ENCODE measurements around the gene GRB10. TPM values are rescaled to one million over a fixed set of nuclear protein-coding genes. Genes with fewer than 3 reads are reported as not detected.

The GRB10 gene
- total and polyA plus RNA-seq, 4 experiments from 2014 or later: 0.83 to 7.7 (median 5.0) TPM

- H3K36me3 Mint-ChIP-seq: no peaks in the 10 kb centered on the region
- no peaks in the 10 kb centered on the region for H3K36me3 ChIP-seq (ENCODE audit: insufficient read depth, low read length)
- ChIA-PET CTCF (ENCODE audit: partially characterized antibody) (no interaction called here), POLR2A (ENCODE audit: partially characterized antibody) (no interaction called here)
- peaks cover 5 to 10% (median 7%) of the 10 kb centered on the region in 4 donors for H3K4me1 Mint-ChIP-seq
- H3K9me3 ChIP-seq (ENCODE audit: control insufficient read depth in 1 of 2, low read length in 2 of 2): no peaks in the 10 kb centered on the region
- no peak overlapping the region for H3K27ac ChIP-seq (ENCODE audit: low read depth, low read length)
- H3K4me1 ChIP-seq (ENCODE audit: insufficient read depth, low read length): no peaks in the 10 kb centered on the region
- no peaks in the 10 kb centered on the region for H3K9me3 Mint-ChIP-seq
- no peak overlapping the region for H3K4me3 Mint-ChIP-seq
- intact Hi-C loops (cut with micrococcal nuclease): no loop called here
- H3K27ac Mint-ChIP-seq: peak overlapping the region in 1 of 7 donors; percentile 44
- H3K27me3 Mint-ChIP-seq: no peaks in the 10 kb centered on the region
- no peaks in the 10 kb centered on the region for H3K27me3 ChIP-seq (ENCODE audit: insufficient read depth, low read length)
- no peak overlapping the region for H3K4me3 ChIP-seq (ENCODE audit: low read length in 2 of 2)
- no peak for DNase-seq
These were observed 134.0 kb downstream of the GRB10 start for GRCh38 chr7:50648570-50649169.

- Histone ChIP-seq H3K27me3 (ENCODE audit: insufficient read depth, low read length) (no peaks in the 10 kb centered on the region), H3K9me3 (ENCODE audit: control insufficient read depth in 1 of 2, low read length in 2 of 2) (no peaks in the 10 kb centered on the region), H3K4me1 (ENCODE audit: insufficient read depth, low read length) (no peaks in the 10 kb centered on the region), H3K36me3 (ENCODE audit: insufficient read depth, low read length) (no peaks in the 10 kb centered on the region), H3K4me3 (ENCODE audit: low read length in 2 of 2) (no peak overlapping the region), H3K27ac (ENCODE audit: low read depth, low read length) (no peak overlapping the region)
- H3K4me3 Mint-ChIP-seq: no peak overlapping the region
- intact Hi-C loops (cut with micrococcal nuclease): no loop called here
- H3K27ac Mint-ChIP-seq: peak overlapping the region in 1 of 7 donors; percentile 48
- H3K9me3 Mint-ChIP-seq: no peaks in the 10 kb centered on the region
- H3K36me3 Mint-ChIP-seq: peaks cover 0 to under 1% of the 10 kb centered on the region in 2 donors
- peaks cover 5 to 10% (median 7%) of the 10 kb centered on the region in 4 donors for H3K4me1 Mint-ChIP-seq
- POLR2A ChIA-PET (ENCODE audit: partially characterized antibody): no interaction called here
- DNase-seq: no peak
- no peaks in the 10 kb centered on the region for H3K27me3 Mint-ChIP-seq
- CTCF ChIA-PET (ENCODE audit: partially characterized antibody): no interaction called here
These were observed 134.6 kb downstream of the GRB10 start for GRCh38 chr7:50648076-50648475.

DNA sequence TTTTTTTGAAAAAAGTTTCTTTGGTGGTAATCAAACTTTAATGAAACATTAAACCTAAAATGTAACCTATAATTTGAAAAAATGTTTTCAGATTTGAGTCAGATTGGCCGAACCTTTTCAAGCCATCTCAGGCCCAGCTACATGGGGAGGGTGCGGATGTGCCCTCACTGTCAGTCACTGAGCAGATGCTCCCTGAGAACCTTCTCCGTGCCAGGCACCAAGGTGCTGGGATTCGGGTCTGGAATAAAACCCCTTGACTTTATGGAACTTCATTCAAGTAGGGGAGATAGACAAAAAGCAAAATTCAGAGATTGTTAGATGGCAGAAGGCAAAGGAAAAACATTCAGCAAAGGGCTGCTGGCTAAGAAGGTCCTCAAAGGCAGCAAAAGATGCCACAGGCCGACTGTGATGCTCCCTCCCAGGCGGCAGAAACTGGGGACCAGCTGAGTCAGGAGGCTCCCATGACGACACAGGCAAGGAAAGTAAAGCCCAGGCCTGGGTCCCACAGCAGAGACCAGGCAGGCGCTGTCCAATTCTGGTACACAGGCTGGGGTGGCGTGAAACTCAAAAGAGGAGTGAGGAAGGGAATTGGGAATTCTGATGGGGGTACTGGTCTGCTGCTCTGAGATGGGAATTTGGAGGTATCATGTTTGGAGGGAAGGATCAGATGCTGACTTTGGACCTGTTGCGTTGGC, 135.3 kb downstream of the GRB10 start:
- Mint-ChIP-seq H3K9me3 (no peaks in the 10 kb centered on the region), H3K27me3 (no peaks in the 10 kb centered on the region), H3K4me3 (no peak overlapping the region), H3K27ac (peak overlapping the region in 1 of 7 donors; percentile 48), H3K36me3 (peaks cover 0 to 4% of the 10 kb centered on the region in 2 donors), H3K4me1 (peaks cover 5 to 10% (median 7%) of the 10 kb centered on the region in 4 donors)
- POLR2A ChIA-PET (ENCODE audit: partially characterized antibody): no interaction called here
- CTCF ChIA-PET (ENCODE audit: partially characterized antibody): interaction anchor here (3.9 kb wide), 1 partner anchor 15 kb away, joined by 28 read pairs; no protein-coding TSS in a partner anchor
- H3K27me3 ChIP-seq (ENCODE audit: insufficient read depth, low read length): no peaks in the 10 kb centered on the region
- H3K27ac ChIP-seq (ENCODE audit: low read depth, low read length): no peak overlapping the region
- no peak overlapping the region for H3K4me3 ChIP-seq (ENCODE audit: low read length in 2 of 2)
- no peaks in the 10 kb centered on the region for H3K36me3 ChIP-seq (ENCODE audit: insufficient read depth, low read length)
- no peaks in the 10 kb centered on the region for H3K9me3 ChIP-seq (ENCODE audit: control insufficient read depth in 1 of 2, low read length in 2 of 2)
- intact Hi-C loops (cut with micrococcal nuclease): no loop called here
- H3K4me1 ChIP-seq (ENCODE audit: insufficient read depth, low read length): no peaks in the 10 kb centered on the region
- DNase-seq: no peak

GRCh38 chr7:50646069-50646468, 136.6 kb downstream of the GRB10 start:
- H3K27me3 Mint-ChIP-seq: no peaks in the 10 kb centered on the region
- DNase-seq: no peak
- ChIA-PET CTCF (ENCODE audit: partially characterized antibody) (interaction anchor here (1.0 to 3.9 kb wide), 2 partner anchors 14 to 15 kb away, joined by 4 to 28 read pairs; no protein-coding TSS in a partner anchor), POLR2A (ENCODE audit: partially characterized antibody) (no interaction called here)
- peaks cover 0 to 5% of the 10 kb centered on the region in 2 donors for H3K36me3 Mint-ChIP-seq
- H3K9me3 Mint-ChIP-seq: no peaks in the 10 kb centered on the region
- H3K36me3 ChIP-seq (ENCODE audit: insufficient read depth, low read length): no peaks in the 10 kb centered on the region
- H3K9me3 ChIP-seq (ENCODE audit: control insufficient read depth in 1 of 2, low read length in 2 of 2): no peaks in the 10 kb centered on the region
- no peaks in the 10 kb centered on the region for H3K4me1 ChIP-seq (ENCODE audit: insufficient read depth, low read length)
- peak overlapping the region in 2 of 7 donors; percentile 14 to 24 for H3K27ac Mint-ChIP-seq
- intact Hi-C loops (cut with micrococcal nuclease): no loop called here
- peaks cover 5 to 10% (median 7%) of the 10 kb centered on the region in 4 donors for H3K4me1 Mint-ChIP-seq
- no peak overlapping the region for H3K4me3 Mint-ChIP-seq
- H3K27me3 ChIP-seq (ENCODE audit: insufficient read depth, low read length): no peaks in the 10 kb centered on the region
- no peak overlapping the region for H3K27ac ChIP-seq (ENCODE audit: low read depth, low read length)
- H3K4me3 ChIP-seq (ENCODE audit: low read length in 2 of 2): no peak overlapping the region

DNA sequence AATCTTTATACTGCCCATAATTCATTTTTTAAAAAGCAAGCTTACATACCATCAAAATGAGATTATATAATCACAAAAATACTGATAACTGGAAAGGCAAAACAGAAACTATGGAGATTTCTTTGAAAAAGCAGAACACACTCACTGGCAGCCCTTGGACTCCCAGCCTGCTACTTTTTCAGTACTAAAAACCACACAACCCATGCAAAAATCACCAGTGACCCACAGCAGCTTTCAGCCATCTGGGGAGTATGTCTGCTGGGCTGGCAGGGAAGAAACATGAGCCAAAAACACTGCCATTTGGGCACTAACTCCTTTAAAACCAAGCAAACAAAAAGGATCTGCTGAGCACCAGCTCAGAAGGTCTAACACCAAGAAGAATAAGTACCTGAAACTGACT, 137.5 kb downstream of the GRB10 start:
- Mint-ChIP-seq H3K36me3 (peaks cover 0 to 11% of the 10 kb centered on the region in 2 donors), H3K4me1 (peaks cover 5 to 10% (median 7%) of the 10 kb centered on the region in 4 donors), H3K27ac (no peak overlapping the region), H3K9me3 (peaks cover 0 to 1% (median 0%) of the 10 kb centered on the region in 8 donors), H3K27me3 (no peaks in the 10 kb centered on the region), H3K4me3 (no peak overlapping the region)
- POLR2A ChIA-PET (ENCODE audit: partially characterized antibody): no interaction called here
- no peak for DNase-seq
- Histone ChIP-seq H3K4me3 (ENCODE audit: low read length in 2 of 2) (no peak overlapping the region), H3K36me3 (ENCODE audit: insufficient read depth, low read length) (no peaks in the 10 kb centered on the region), H3K27me3 (ENCODE audit: insufficient read depth, low read length) (no peaks in the 10 kb centered on the region), H3K27ac (ENCODE audit: low read depth, low read length) (no peak overlapping the region), H3K9me3 (ENCODE audit: control insufficient read depth in 1 of 2, low read length in 2 of 2) (no peaks in the 10 kb centered on the region), H3K4me1 (ENCODE audit: insufficient read depth, low read length) (no peaks in the 10 kb centered on the region)
- intact Hi-C loops (cut with micrococcal nuclease): no loop called here
- CTCF ChIA-PET (ENCODE audit: partially characterized antibody): interaction anchor here (0.8 to 3.9 kb wide), 2 partner anchors 8 to 13 kb away, joined by 3 to 28 read pairs; no protein-coding TSS in a partner anchor

DNA sequence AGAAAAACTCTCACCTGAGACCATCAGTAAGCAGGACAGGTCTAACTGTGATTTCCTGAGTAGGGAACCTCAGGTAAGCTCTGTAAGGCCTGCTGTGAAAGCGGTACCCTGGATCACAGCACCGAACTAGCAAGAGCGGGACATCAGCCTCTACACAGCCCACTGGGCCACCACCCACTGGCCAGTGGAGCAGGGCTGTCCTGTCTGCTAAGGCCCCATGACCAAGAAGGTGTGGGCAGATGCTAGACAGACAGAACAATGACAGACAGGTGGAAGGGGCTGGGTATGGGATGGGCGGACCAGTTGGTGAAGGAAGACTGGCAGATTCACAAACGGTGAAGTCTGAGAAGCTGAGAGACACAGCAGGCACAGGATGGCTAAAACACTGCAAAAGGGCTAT, 138.1 kb downstream of the GRB10 start:
- Histone ChIP-seq H3K4me1 (ENCODE audit: insufficient read depth, low read length) (no peaks in the 10 kb centered on the region), H3K27ac (ENCODE audit: low read depth, low read length) (no peak overlapping the region), H3K9me3 (ENCODE audit: control insufficient read depth in 1 of 2, low read length in 2 of 2) (no peaks in the 10 kb centered on the region), H3K27me3 (ENCODE audit: insufficient read depth, low read length) (no peaks in the 10 kb centered on the region), H3K4me3 (ENCODE audit: low read length in 2 of 2) (no peak overlapping the region), H3K36me3 (ENCODE audit: insufficient read depth, low read length) (no peaks in the 10 kb centered on the region)
- Mint-ChIP-seq H3K36me3 (peaks cover 0 to 11% of the 10 kb centered on the region in 2 donors), H3K27me3 (no peaks in the 10 kb centered on the region), H3K4me3 (no peak overlapping the region), H3K4me1 (peaks cover 5 to 10% (median 7%) of the 10 kb centered on the region in 4 donors), H3K27ac (no peak overlapping the region), H3K9me3 (peaks cover 0 to 1% (median 0%) of the 10 kb centered on the region in 8 donors)
- CTCF ChIA-PET (ENCODE audit: partially characterized antibody): interaction anchor here (0.8 to 3.9 kb wide), 2 partner anchors 9 to 13 kb away, joined by 3 to 28 read pairs; no protein-coding TSS in a partner anchor
- POLR2A ChIA-PET (ENCODE audit: partially characterized antibody): no interaction called here
- intact Hi-C loops (cut with micrococcal nuclease): no loop called here
- DNase-seq: no peak

- Histone ChIP-seq H3K9me3 (ENCODE audit: control insufficient read depth in 1 of 2, low read length in 2 of 2) (no peaks in the 10 kb centered on the region), H3K27me3 (ENCODE audit: insufficient read depth, low read length) (no peaks in the 10 kb centered on the region), H3K36me3 (ENCODE audit: insufficient read depth, low read length) (no peaks in the 10 kb centered on the region), H3K4me3 (ENCODE audit: low read length in 2 of 2) (no peak overlapping the region), H3K4me1 (ENCODE audit: insufficient read depth, low read length) (no peaks in the 10 kb centered on the region), H3K27ac (ENCODE audit: low read depth, low read length) (no peak overlapping the region)
- H3K27ac Mint-ChIP-seq: no peak overlapping the region
- no peak overlapping the region for H3K4me3 Mint-ChIP-seq
- no peak for DNase-seq
- intact Hi-C loops (cut with micrococcal nuclease): no loop called here
- H3K9me3 Mint-ChIP-seq: peaks cover 0 to 1% (median 0%) of the 10 kb centered on the region in 8 donors
- H3K27me3 Mint-ChIP-seq: no peaks in the 10 kb centered on the region
- POLR2A ChIA-PET (ENCODE audit: partially characterized antibody): no interaction called here
- CTCF ChIA-PET (ENCODE audit: partially characterized antibody): interaction anchor here (3.9 kb wide), 1 partner anchor 12 kb away, joined by 28 read pairs; no protein-coding TSS in a partner anchor
- peaks cover 5 to 10% (median 7%) of the 10 kb centered on the region in 4 donors for H3K4me1 Mint-ChIP-seq
- H3K36me3 Mint-ChIP-seq: peaks cover 0 to 11% of the 10 kb centered on the region in 2 donors
These were observed 138.6 kb downstream of the GRB10 start for GRCh38 chr7:50644114-50644513.
